Thoracic aorta (tissue), 2 donors: ENCODE measurements around the gene GALNT16. TPM values are rescaled to one million over a fixed set of nuclear protein-coding genes. Genes with fewer than 3 reads are reported as not detected.

Source experiments
- ATAC-seq: fragments of 150-250 bp; one replicate; pipeline ENCODE4 v1.8.0; 2017; ENCODE audit warnings: low read depth; ENCODE audit not compliant: insufficient number of reproducible peaks, low FRiP score
- DNase-seq: peaks from one replicate; pipeline ENCODE4 v3.0.0-alpha.2; 2020; ENCODE audit warnings: low spot score
- H3K27ac ChIP-seq, 2 donors: fragments of 200-600 bp; sonication (generic); 1 replicate in 1 of 2; 2 replicates in 1 of 2; pipeline ENCODE4 v1.5.1; 2016; ENCODE audit warnings: mild to moderate bottlenecking in 2 of 2, moderate library complexity in 2 of 2
- H3K27me3 ChIP-seq: fragments of 200-600 bp; sonication (generic); replicated peaks from 2 replicates; pipeline ENCODE4 v1.6.0; 2016; ENCODE audit warnings: mild to moderate bottlenecking; ENCODE audit not compliant: insufficient read depth
- H3K36me3 ChIP-seq: fragments of 200-600 bp; sonication (generic); one replicate; pipeline ENCODE4 v1.5.1; 2016
- H3K4me1 ChIP-seq, 2 donors: fragments of 200-600 bp; sonication (generic); 1 replicate in 1 of 2; 2 replicates in 1 of 2; pipeline versions ENCODE4 v1.5.1 to v1.6.0; 2016; ENCODE audit warnings: low read depth in 2 of 2, mild to moderate bottlenecking in 1 of 2; ENCODE audit not compliant: control insufficient read depth in 1 of 2
- H3K4me3 ChIP-seq: fragments of 200-600 bp; sonication (generic); 2 replicates; pipeline ENCODE4 v1.5.1; 2016; ENCODE audit warnings: mild to moderate bottlenecking
- H3K9me3 ChIP-seq: fragments of 200-600 bp; sonication (generic); 2 replicates; pipeline ENCODE4 v1.5.1; 2016
- total RNA-seq, 2 donors: library from RNA; depleted of rRNA; stranded (reverse); fragments of >200 nt; gene quantifications; one replicate each; pipeline versions ENCODE4 v1.1.0 to v1.2.3, GENCODE V29; 2016
- TF ChIP-seq, protein P1 (sequence below): fragments of 200-600 bp; sonication (generic); IDR thresholded peaks from one replicate; pipeline ENCODE4 v1.5.1; 2019; ENCODE audit warnings: antibody characterized with exemption

The GALNT16 gene
- total RNA-seq, 2 donors from 2014 or later, result 12.1 to 15.8 TPM

DNA sequence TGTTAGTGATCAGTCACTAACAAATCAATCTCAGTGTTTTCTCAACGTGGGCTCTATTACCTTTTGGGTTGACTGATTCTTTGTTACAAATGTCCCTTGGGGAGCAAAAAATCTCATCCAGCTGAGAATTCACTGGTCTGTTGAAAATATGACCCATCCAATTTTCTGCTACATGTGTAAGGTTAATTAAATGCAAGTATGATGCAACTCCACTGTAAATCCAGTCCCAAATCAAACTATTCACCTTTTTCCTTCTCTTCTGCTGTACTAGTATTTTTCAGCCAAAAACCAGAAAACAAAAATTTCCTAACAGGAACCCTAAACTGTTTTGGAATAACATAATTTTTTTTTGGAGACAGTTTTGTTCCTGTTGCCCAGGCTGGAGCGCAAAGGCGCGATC lies 136.0 kb downstream of the GALNT16 start:
- Histone ChIP-seq H3K27me3 (no peaks in the 10 kb centered on the region), H3K9me3 (no peaks in the 10 kb centered on the region), H3K36me3 (peaks cover 26% of the 10 kb centered on the region), H3K27ac (no peak overlapping the region), H3K4me3 (no peak overlapping the region), H3K4me1 (peaks cover 32 to 46% of the 10 kb centered on the region in 2 donors)
- no peak for ATAC-seq
- TF ChIP-seq, protein P1, sequence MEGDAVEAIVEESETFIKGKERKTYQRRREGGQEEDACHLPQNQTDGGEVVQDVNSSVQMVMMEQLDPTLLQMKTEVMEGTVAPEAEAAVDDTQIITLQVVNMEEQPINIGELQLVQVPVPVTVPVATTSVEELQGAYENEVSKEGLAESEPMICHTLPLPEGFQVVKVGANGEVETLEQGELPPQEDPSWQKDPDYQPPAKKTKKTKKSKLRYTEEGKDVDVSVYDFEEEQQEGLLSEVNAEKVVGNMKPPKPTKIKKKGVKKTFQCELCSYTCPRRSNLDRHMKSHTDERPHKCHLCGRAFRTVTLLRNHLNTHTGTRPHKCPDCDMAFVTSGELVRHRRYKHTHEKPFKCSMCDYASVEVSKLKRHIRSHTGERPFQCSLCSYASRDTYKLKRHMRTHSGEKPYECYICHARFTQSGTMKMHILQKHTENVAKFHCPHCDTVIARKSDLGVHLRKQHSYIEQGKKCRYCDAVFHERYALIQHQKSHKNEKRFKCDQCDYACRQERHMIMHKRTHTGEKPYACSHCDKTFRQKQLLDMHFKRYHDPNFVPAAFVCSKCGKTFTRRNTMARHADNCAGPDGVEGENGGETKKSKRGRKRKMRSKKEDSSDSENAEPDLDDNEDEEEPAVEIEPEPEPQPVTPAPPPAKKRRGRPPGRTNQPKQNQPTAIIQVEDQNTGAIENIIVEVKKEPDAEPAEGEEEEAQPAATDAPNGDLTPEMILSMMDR, result no peak
- no peak for DNase-seq

DNA sequence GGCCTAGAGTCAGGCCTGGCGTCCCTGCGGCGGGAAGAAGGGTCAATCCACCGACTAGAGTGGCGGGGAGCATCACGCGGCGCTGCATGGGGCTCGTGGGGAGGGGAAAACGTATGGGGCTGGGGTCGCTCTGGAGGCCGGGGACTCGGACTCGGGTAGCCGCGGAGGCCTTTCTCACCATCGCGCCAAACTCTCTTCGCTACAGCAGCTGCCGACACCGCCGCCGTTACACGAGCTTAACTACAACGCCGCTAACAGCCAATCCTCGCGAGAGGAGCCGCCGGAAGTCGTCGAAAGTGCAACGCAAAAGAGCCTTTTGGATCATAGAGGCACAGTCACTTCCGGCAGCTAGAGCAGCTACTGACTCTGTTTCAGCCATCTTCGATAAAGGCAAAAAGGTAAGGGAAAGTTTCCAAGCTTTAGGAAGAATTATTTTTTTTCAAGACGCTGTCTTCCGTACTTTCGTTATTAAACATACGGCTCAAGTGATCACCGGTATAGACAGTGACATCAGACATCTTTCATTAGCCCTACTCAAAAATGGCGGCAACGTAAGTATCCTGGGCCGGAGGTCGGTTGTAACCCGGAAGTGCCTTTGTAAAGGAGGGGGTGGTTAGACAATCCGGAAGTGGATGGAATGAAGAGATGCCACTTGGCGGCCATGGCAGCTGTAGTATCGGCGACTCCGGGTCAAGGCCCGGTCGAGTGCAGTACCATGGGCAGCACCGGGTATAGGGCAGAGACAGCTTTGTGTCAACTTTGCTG lies 138.3 kb downstream of the GALNT16 start, which contains the start of the genes ERH and SLC39A9:
Gene ERH, minus strand, starts transcription at position 247 of the 765 bp plus-strand sequence. Its CDS starts 66 bp downstream, at position 181.
Gene SLC39A9, plus strand, starts transcription at position 640 of the 765 bp plus-strand sequence. CDS start 678 bp downstream, outside the sequence.
- TF ChIP-seq, protein P1, result no peak
- H3K4me1 ChIP-seq, result peaks cover 31 to 54% of the 10 kb centered on the region in 2 donors

DNA sequence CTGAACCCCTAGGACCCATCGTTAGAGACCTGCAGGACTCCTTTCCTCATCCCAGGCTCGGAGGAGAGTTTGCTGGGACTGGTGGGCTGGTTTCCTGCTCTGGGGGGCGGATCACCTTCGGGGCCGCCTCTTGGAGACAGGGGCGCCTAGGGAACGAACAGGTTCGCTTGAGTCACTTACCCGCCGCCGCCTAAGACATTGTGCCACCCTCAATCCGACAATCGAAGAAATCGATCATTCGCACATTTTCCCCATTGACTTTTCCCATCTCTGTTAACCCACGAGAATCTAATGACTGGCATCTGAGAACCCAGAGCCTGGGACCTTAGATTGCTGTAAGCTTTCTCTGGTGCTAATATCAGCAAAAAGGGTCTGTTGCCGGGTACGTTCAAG lies 138.9 kb downstream of the GALNT16 start:
- Histone ChIP-seq H3K4me3 (peak overlapping the region; percentile 89), H3K36me3 (peaks cover 16% of the 10 kb centered on the region), H3K4me1 (peaks cover 31 to 54% of the 10 kb centered on the region in 2 donors), H3K9me3 (no peaks in the 10 kb centered on the region), H3K27me3 (no peaks in the 10 kb centered on the region), H3K27ac (peak overlapping the region; percentile 79 to 91)
- DNase-seq (no peak), ATAC-seq (no peak)
- TF ChIP-seq, protein P1, result no peak

More for the DNA sequence above, 138.3 kb downstream of the GALNT16 start, which contains the start of the genes ERH and SLC39A9:
- DNase-seq (peak; percentile 87), ATAC-seq (peak; percentile 99)
- peak within 1 kb of the TSS; percentile 89 for H3K4me3 ChIP-seq
- H3K27ac ChIP-seq, result peak within 1 kb of the TSS; percentile 79 to 91
- no peaks in the 10 kb centered on the region for H3K27me3 ChIP-seq
- H3K9me3 ChIP-seq, result no peaks in the 10 kb centered on the region
- peaks cover 22% of the 10 kb centered on the region for H3K36me3 ChIP-seq

DNA sequence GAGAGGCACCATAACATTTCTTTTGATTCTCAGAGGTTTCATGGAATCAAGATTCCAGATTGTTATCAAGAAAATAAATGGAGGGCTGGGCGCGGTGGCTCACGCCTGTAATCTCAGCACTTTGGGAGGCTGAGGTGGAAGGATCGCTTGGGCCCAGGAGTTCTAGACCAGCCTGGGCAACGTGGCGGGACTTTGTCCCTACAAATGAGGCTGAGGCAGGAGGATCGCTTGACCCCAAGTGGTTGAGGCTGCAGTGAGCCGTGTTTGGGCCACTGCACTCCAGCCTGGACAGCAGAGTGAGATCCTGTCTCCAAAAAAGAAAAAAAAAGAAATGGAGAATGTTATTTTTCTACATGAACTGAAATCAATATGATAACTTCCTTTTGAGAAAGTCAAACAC lies 139.8 kb downstream of the GALNT16 start:
- H3K4me1 ChIP-seq, result peaks cover 31 to 54% of the 10 kb centered on the region in 2 donors
- DNase-seq (no peak), ATAC-seq (no peak)
- TF ChIP-seq, protein P1, result no peak
- no peaks in the 10 kb centered on the region for H3K27me3 ChIP-seq
- H3K4me3 ChIP-seq, result peak overlapping the region; percentile 89
- no peaks in the 10 kb centered on the region for H3K9me3 ChIP-seq
- peaks cover 7% of the 10 kb centered on the region for H3K36me3 ChIP-seq
- H3K27ac ChIP-seq, result no peak overlapping the region

GRCh38 chr14:69400154-69400553 lies 140.2 kb downstream of the GALNT16 start:
- TF ChIP-seq, protein P1, result no peak
- H3K9me3 ChIP-seq, result no peaks in the 10 kb centered on the region
- H3K36me3 ChIP-seq, result peaks cover 3% of the 10 kb centered on the region
- no peak for ATAC-seq
- H3K27me3 ChIP-seq, result no peaks in the 10 kb centered on the region
- peaks cover 31 to 54% of the 10 kb centered on the region in 2 donors for H3K4me1 ChIP-seq
- H3K4me3 ChIP-seq, result peak overlapping the region; percentile 89
- H3K27ac ChIP-seq, result no peak overlapping the region
- DNase-seq, result no peak
